IPS DF 6.9 (cell line): ENCODE data around the gene COPS8.

ENCODE experiments used
- DNase-seq: peaks from one replicate; pipeline ENCODE4 v3.0.0-alpha.2; 2013; ENCODE audit warnings: low read depth, low spot score
- H3K27ac ChIP-seq: one replicate; pipeline ENCODE4 v1.5.1; 2013; ENCODE audit warnings: low read length, control low read depth
- H3K27me3 ChIP-seq: 2 replicates; pipeline ENCODE4 v1.6.1; 2013; ENCODE audit warnings: mild to moderate bottlenecking, low read length; ENCODE audit not compliant: control insufficient read depth, insufficient read depth
- H3K36me3 ChIP-seq: 2 replicates; pipeline ENCODE4 v1.6.1; 2013; ENCODE audit warnings: low read length; ENCODE audit not compliant: control insufficient read depth, insufficient read depth
- H3K4me1 ChIP-seq: 2 replicates; pipeline ENCODE4 v1.6.1; 2013; ENCODE audit warnings: low read length; ENCODE audit not compliant: control insufficient read depth, insufficient read depth
- H3K4me3 ChIP-seq: 2 replicates; pipeline ENCODE4 v1.5.1; 2013; ENCODE audit warnings: mild to moderate bottlenecking, low read length
- H3K9me3 ChIP-seq: 2 replicates; pipeline ENCODE4 v1.6.1; 2013; ENCODE audit warnings: low read length, inconsistent platforms; ENCODE audit not compliant: control insufficient read depth, insufficient read depth
- WGBS: extraction: QIAGEN DNeasy Blood & Tissue Kit; methylation state at CpG from one replicate; pipeline ENCODE4 v1.1.7; 2013; ENCODE audit warnings: mixed read lengths, missing lambda C conversion rate; ENCODE audit not compliant: insufficient read length, insufficient coverage; 5-methylcytosine and 5-hydroxymethylcytosine counted together

Gene COPS8

DNA sequence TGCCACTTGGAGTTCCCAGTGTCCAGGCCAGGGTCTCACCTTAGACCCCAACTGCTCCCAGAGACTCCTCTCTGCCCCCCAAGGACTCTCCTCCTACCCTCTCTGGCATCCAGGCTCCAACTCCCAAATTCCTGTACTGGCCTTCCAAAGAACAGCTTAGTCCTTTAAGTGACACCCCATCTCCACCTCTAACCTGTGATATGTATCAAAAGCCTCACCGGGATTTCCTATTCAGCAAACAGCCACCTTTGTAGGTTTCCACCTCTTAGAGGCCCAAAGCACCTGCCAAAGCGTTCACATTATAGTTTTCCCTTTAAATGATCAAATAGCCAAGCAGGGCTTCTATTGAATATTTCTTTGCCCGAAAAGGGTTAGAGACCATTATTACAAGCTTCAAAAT lies 2.7 kb upstream of the COPS8 start:
- H3K9me3 ChIP-seq, result no peaks in the 10 kb centered on the region
- H3K36me3 ChIP-seq, result no peaks in the 10 kb centered on the region
- no peak overlapping the region for H3K4me3 ChIP-seq
- H3K27ac ChIP-seq, result no peak overlapping the region
- DNase-seq, result no peak
- H3K27me3 ChIP-seq, result no peaks in the 10 kb centered on the region
- H3K4me1 ChIP-seq, result no peaks in the 10 kb centered on the region
- no CpG with 5 or more reads among the region's 3 CpGs for WGBS

DNA sequence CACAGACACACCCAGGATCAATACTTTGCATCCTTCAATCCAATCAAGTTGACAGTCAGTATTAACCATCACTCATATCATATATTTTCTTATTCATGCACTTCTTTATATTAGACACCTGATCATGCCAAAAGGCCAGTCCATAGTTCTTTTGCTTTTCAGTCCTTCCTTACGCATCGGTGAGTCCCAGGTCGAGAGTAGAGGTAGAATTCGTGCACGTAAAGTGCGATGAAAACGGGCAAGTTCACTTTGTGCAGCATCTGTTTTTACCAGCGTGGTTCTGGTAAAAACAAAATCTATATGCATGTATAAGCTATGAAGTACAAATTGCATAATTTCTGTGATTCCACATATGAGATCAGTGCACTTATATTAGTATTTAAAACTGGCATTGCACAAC lies 1.2 kb upstream of the COPS8 start:
- WGBS, result no CpG with 5 or more reads among the region's 8 CpGs
- Histone ChIP-seq H3K4me3 (no peak overlapping the region), H3K36me3 (no peaks in the 10 kb centered on the region), H3K9me3 (no peaks in the 10 kb centered on the region), H3K4me1 (no peaks in the 10 kb centered on the region), H3K27me3 (no peaks in the 10 kb centered on the region), H3K27ac (no peak overlapping the region)
- no peak for DNase-seq

DNA sequence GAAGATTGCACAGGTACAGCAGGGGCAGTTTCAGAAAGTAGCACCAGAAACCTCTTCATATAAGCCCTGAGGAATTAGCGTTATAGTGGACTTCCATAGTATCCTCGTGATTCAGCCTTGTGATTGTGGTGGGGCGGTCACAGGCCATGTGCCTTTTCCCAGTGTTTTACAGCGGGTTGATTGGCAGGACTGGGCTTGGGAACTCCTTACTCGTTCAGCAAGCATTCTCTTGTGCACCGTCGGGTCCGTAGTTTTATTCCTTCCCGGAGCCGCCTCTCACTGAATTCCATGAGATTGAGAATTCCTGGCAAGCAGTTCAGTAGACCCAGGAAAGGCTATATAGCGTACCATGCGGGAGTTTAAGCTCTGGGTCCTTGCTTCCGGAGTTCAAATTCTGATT lies 5.2 kb downstream of the COPS8 start:
- Histone ChIP-seq H3K4me3 (no peak overlapping the region), H3K36me3 (peaks cover 4% of the 10 kb centered on the region; the same call in 1 of the 2 replicates), H3K27me3 (no peaks in the 10 kb centered on the region), H3K27ac (no peak overlapping the region), H3K9me3 (no peaks in the 10 kb centered on the region), H3K4me1 (no peaks in the 10 kb centered on the region)
- WGBS, result no CpG with 5 or more reads among the region's 13 CpGs
- no peak for DNase-seq

DNA sequence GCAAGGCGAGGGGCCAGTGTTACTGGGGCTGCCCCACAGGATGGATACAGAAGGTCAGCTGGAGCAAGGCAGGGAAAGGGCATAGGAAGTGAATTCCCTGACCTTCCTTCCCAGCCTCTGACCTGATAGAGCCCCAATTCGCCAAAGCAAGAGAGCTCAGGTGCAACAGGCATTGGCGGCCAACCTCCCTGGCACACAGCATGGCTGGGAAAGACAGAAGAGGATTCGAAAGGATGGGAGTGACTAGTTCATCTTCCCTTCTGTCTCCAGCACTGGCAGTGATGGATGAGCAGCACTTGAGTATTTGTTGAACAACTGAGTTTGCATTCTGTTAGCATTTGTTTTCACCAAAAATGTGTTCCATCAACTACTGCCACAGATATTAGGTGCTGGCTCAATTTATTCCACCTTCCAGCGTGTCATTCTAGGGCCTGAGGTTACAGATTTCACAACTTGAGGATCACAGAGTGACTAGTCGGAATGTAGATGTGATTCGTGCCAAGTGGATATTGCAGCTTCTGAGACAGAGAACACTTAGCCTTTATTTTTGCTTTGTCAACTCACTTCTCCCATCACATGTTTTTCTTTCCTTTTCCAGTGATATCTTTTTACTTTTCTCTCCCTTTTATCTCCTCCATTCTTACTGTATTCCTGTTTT lies 6.2 kb downstream of the COPS8 start:
- no peaks in the 10 kb centered on the region for H3K9me3 ChIP-seq
- no peaks in the 10 kb centered on the region for H3K27me3 ChIP-seq
- no peak overlapping the region for H3K4me3 ChIP-seq
- no CpG with 5 or more reads among the region's 7 CpGs for WGBS
- H3K27ac ChIP-seq, result no peak overlapping the region
- no peak for DNase-seq
- peaks cover 7% of the 10 kb centered on the region; the same call in 1 of the 2 replicates for H3K36me3 ChIP-seq
- no peaks in the 10 kb centered on the region for H3K4me1 ChIP-seq

- H3K27ac ChIP-seq, result no peak overlapping the region
Observed at GRCh38 chr2:237092506-237092905, 6.8 kb downstream of the COPS8 start.

GRCh38 chr2:237092920-237093781 lies 7.5 kb downstream of the COPS8 start:
- 100% methylated on average over 1 of the region's 9 CpGs for WGBS
- no peak for DNase-seq
- Histone ChIP-seq H3K4me3 (no peak overlapping the region), H3K27me3 (no peaks in the 10 kb centered on the region), H3K9me3 (no peaks in the 10 kb centered on the region), H3K27ac (no peak overlapping the region), H3K36me3 (peaks cover 7% of the 10 kb centered on the region; the same call in 1 of the 2 replicates), H3K4me1 (no peaks in the 10 kb centered on the region)

More at GRCh38 chr2:237092506-237092905, 6.8 kb downstream of the COPS8 start:
- no peak for DNase-seq
- Histone ChIP-seq H3K4me1 (no peaks in the 10 kb centered on the region), H3K27me3 (no peaks in the 10 kb centered on the region), H3K4me3 (no peak overlapping the region), H3K36me3 (peaks cover 7% of the 10 kb centered on the region; the same call in 1 of the 2 replicates), H3K9me3 (no peaks in the 10 kb centered on the region)
- WGBS, result no CpG with 5 or more reads among the region's 5 CpGs

GRCh38 chr2:237096201-237096600 lies 10.5 kb downstream of the COPS8 start:
- no peaks in the 10 kb centered on the region for H3K27me3 ChIP-seq
- no peaks in the 10 kb centered on the region for H3K4me1 ChIP-seq
- H3K27ac ChIP-seq, result no peak overlapping the region
- peaks cover 3% of the 10 kb centered on the region; the same call in 1 of the 2 replicates for H3K36me3 ChIP-seq
- no CpG with 5 or more reads among the region's 4 CpGs for WGBS
- no peak for DNase-seq
- H3K4me3 ChIP-seq, result no peak overlapping the region
- H3K9me3 ChIP-seq, result no peaks in the 10 kb centered on the region

DNA sequence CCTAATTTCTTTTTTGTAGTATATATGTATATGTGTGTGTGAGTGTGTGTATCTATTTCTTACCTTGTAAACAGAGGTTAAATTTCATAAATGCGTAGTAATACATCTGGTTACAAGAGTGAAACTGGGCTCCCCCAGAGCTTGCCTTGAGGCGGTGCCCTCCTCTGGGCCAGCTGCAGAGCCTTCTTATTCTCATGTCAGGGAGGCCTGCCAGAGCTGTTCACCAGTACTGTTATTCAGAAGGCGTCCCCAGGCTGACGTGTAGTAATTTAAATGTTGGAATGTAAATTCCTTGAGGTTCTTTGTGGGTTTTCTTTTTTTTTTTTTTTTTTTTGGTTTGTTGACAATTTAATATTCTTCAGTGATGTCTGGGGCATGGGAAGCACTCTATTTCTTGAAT lies 11.2 kb downstream of the COPS8 start:
- DNase-seq, result no peak

DNA sequence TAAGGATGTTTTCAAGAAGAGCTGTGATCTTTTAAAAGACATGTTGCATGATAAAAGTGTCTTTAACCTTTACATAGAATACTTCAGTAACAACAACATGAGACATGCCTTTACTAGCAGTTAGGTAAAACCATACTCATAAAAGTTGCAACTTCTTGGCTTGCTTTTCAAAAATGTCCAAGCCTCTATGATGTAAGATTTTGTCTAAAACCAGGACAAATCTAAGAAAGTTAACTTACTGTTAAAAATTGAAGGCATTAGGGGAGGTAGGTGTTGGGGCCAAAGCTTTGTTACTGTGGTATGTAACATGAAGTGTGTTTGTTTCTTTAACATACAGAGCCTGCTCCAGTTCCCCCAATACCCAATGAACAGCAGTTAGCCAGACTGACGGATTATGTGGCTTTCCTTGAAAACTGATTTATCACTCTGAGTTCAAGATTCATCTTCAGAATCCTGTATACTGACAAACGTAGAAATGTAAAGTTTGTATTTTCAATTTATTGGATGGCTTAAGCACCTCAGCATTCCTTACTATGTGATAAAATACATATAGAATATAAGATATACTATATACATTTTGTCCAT lies 11.7 kb downstream of the COPS8 start:
- no peak overlapping the region for H3K27ac ChIP-seq
- no peak overlapping the region for H3K4me3 ChIP-seq
- DNase-seq, result no peak
- WGBS, result no CpG with 5 or more reads among the region's 2 CpGs
- H3K27me3 ChIP-seq, result no peaks in the 10 kb centered on the region
- H3K9me3 ChIP-seq, result no peaks in the 10 kb centered on the region
- no peaks in the 10 kb centered on the region for H3K4me1 ChIP-seq
- H3K36me3 ChIP-seq, result peaks cover 3% of the 10 kb centered on the region; the same call in 1 of the 2 replicates

More for the DNA sequence above, 11.2 kb downstream of the COPS8 start:
- no peaks in the 10 kb centered on the region for H3K27me3 ChIP-seq
- H3K4me1 ChIP-seq, result no peaks in the 10 kb centered on the region
- no peak overlapping the region for H3K27ac ChIP-seq
- no CpG with 5 or more reads among the region's 4 CpGs for WGBS
- H3K9me3 ChIP-seq, result no peaks in the 10 kb centered on the region
- peaks cover 3% of the 10 kb centered on the region; the same call in 1 of the 2 replicates for H3K36me3 ChIP-seq
- H3K4me3 ChIP-seq, result no peak overlapping the region

- Histone ChIP-seq H3K4me3 (no peak overlapping the region), H3K27ac (no peak overlapping the region), H3K9me3 (no peaks in the 10 kb centered on the region), H3K27me3 (no peaks in the 10 kb centered on the region), H3K4me1 (no peaks in the 10 kb centered on the region), H3K36me3 (peaks cover 3% of the 10 kb centered on the region; the same call in 1 of the 2 replicates)
- no peak for DNase-seq
- no CpG with 5 or more reads among the region's 4 CpGs for WGBS
Observed at GRCh38 chr2:237097911-237098702, 12.4 kb downstream of the COPS8 start.
